Left lung (tissue), 10 donors: ENCODE results near the gene LMX1B. TPM values are rescaled to one million over a fixed set of nuclear protein-coding genes. Genes with fewer than 3 reads are reported as not detected.

ENCODE experiments used
- ATAC-seq: fragments of 200-7000 bp; cut with Tn5 transposase; one replicate; pipeline ENCODE4 v1.9.1; 2020; ENCODE audit warnings: moderate library complexity
- DNase-seq, 4 donors: peaks; one replicate each; pipeline ENCODE4 v3.0.0-alpha.2; 2013 to 2020
- H3K27ac ChIP-seq, 2 donors: fragments of 200-600 bp; sonication (generic) in 1 of 2; one replicate each; pipeline versions ENCODE4 v1.5.0 to v1.8.0; 2020 to 2021
- H3K27me3 ChIP-seq, 2 donors: fragments of 200-600 bp; sonication (generic) in 1 of 2; one replicate each; pipeline versions ENCODE4 v1.5.0 to v1.8.0; 2020 to 2021
- H3K36me3 ChIP-seq, 2 donors: fragments of 200-600 bp; sonication (generic) in 1 of 2; one replicate each; pipeline versions ENCODE4 v1.5.0 to v1.8.0; 2020 to 2021
- H3K4me1 ChIP-seq, 2 donors: fragments of 200-600 bp; one replicate each; pipeline ENCODE4 v1.8.0; 2021
- H3K4me3 ChIP-seq, 2 donors: fragments of 200-600 bp; sonication (generic) in 1 of 2; one replicate each; pipeline versions ENCODE4 v1.5.0 to v1.8.0; 2020 to 2021; ENCODE audit warnings: mild to moderate bottlenecking in 1 of 2
- H3K9me3 ChIP-seq, 2 donors: fragments of 200-600 bp; sonication (generic) in 1 of 2; one replicate each; pipeline versions ENCODE4 v1.5.0 to v1.8.0; 2020 to 2021
- CTCF ChIP-seq, 2 donors: fragments of 200-600 bp; sonication (generic) in 1 of 2; IDR thresholded peaks; one replicate each; pipeline versions ENCODE4 v1.5.0 to v1.8.0; 2021; ENCODE audit warnings: antibody characterized with exemption in 2 of 2
- intact Hi-C, 2 donors: fragments of 100-400 bp; cut with DNase I; formaldehyde crosslinking; loops; one replicate each; pipeline versions ENCODE4 v1.11.2 to v1.14.2; 2022
- polyA plus RNA-seq, 6 donors: library from polyadenylated mRNA; unstranded; fragments of 120-200 nt; gene quantifications; one replicate each; pipeline ENCODE4 v1.2.1, GENCODE V29; 2013; ENCODE audit not compliant: insufficient read length in 6 of 6
- total RNA-seq, 2 donors: library from RNA; stranded (reverse); fragmentation: NEBNext Ultra II Directional; extraction: Animal tissue kit (Norgen Biotek cat#: 25700); gene quantifications; one replicate each; pipeline ENCODE4 v1.2.1, GENCODE V29; 2021
- donor health status: DM: no; HTN: yes; CAD: no.
- donor health status: DM: no; HTN: no; CAD: no.

Gene LMX1B
- total and polyA plus RNA-seq, 8 donors: 0.05 to 0.31 (median 0.20) TPM; not detected in 1

GRCh38 chr9:126635661-126636439 is 22.1 kb downstream of the LMX1B start:
- ATAC-seq: no peak

DNA sequence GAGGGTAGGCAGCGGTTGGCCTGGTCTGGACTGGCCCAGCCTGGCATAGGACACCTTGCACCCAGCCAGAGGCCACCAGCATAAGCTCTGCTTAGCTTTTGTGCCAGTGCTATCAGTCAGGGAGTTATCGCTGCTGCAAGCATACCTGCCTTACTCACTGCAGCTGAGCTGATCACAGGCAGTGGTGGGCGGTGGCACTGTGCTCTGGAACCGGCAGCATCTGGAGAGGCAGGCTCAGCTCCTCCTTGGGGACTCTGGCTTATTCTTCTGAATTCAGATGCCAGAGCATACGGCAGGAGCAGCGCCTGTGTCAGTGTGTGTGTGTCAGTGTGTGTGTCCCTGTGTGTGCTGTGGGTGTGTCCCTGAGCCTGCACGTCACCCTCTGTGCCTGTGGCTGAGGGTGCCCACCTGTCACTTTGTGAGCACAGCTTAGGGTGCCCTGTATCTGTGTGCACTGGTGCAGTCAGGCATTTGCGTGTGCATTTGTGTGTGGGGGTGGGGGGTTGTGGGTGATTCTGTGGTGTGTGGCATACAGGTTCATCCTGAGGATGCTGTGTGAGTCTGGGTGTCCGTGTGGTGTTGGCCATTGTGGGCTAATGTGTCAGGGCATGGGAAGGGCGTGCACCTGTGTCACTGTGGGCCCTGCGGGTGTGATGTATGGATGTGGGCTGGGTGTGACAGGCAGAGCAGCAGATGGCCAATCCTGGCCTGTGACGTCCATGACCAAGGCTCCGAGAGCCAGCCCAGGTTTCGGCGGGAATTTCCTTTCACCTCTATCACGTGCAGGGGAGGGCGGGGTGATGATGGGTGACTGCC is 23.5 kb downstream of the LMX1B start:
- peaks cover 21 to 100% of the 10 kb centered on the region in 2 donors for H3K27me3 ChIP-seq
- intact Hi-C loops: no loop called here
- TF ChIP-seq CTCF (IDR thresholded peaks at IDR 0.05): no peak
- no peak for DNase-seq
- H3K4me1 ChIP-seq: no peaks in the 10 kb centered on the region
- no peak overlapping the region for H3K4me3 ChIP-seq
- no peak overlapping the region for H3K27ac ChIP-seq
- H3K9me3 ChIP-seq: no peaks in the 10 kb centered on the region
- no peaks in the 10 kb centered on the region for H3K36me3 ChIP-seq
- ATAC-seq: no peak

More at GRCh38 chr9:126635661-126636439, 22.1 kb downstream of the LMX1B start:
- no peak for TF ChIP-seq CTCF (IDR thresholded peaks at IDR 0.05)
- Histone ChIP-seq H3K27ac (no peak overlapping the region), H3K4me1 (no peaks in the 10 kb centered on the region), H3K27me3 (peaks cover 25 to 100% of the 10 kb centered on the region in 2 donors), H3K4me3 (no peak overlapping the region), H3K9me3 (no peaks in the 10 kb centered on the region), H3K36me3 (no peaks in the 10 kb centered on the region)
- intact Hi-C loops: no loop called here
- DNase-seq: no peak

DNA sequence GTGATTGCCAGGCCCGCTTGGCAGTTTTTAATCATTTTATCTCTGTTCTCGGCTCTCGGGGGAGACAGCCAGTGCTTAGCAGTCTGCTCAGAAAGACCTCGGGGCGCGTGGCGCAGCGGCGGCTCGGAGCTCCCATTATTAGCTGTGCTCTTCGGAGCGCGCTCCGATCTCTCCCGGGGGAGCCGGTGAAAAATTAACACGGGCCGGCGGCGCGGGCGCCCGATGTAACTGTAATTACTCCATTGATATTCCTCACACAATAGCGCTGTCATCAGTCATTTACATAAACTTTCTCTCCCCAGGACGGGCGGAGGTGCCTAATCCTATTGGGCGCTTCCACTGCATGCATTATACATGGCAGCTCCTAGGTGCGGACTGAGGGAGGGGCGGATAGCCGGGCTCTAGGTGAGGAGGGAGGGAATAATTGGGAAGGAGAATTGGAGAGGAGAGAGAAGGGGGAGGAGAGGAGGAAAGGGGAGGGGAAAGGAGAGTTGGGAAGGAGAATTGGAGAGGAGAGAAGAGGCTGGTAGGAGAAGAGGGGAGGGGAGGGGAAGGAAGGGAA is 24.9 kb downstream of the LMX1B start:
- no peak for TF ChIP-seq CTCF (IDR thresholded peaks at IDR 0.05)
- no peaks in the 10 kb centered on the region for H3K4me1 ChIP-seq
- intact Hi-C loops: no loop called here
- H3K9me3 ChIP-seq: no peaks in the 10 kb centered on the region
- H3K27me3 ChIP-seq: peaks cover 21 to 100% of the 10 kb centered on the region in 2 donors
- no peak overlapping the region for H3K27ac ChIP-seq
- DNase-seq: no peak
- H3K4me3 ChIP-seq: no peak overlapping the region
- no peak for ATAC-seq
- no peaks in the 10 kb centered on the region for H3K36me3 ChIP-seq

- H3K4me3 ChIP-seq: no peak overlapping the region
- ATAC-seq (no peak), DNase-seq (no peak)
- no peak overlapping the region for H3K27ac ChIP-seq
- no peak for TF ChIP-seq CTCF (IDR thresholded peaks at IDR 0.05)
- H3K27me3 ChIP-seq: peaks cover 28 to 100% of the 10 kb centered on the region in 2 donors
- intact Hi-C loops: no loop called here
- no peaks in the 10 kb centered on the region for H3K36me3 ChIP-seq
- H3K9me3 ChIP-seq: no peaks in the 10 kb centered on the region
- H3K4me1 ChIP-seq: no peaks in the 10 kb centered on the region
Measured at GRCh38 chr9:126639318-126640000, 25.7 kb downstream of the LMX1B start.
